ENCODE results near the gene TBC1D16. TPM values are rescaled to one million over a fixed set of nuclear protein-coding genes. Genes with fewer than 3 reads are reported as not detected.

TBC1D16 gene
- total RNA-seq, 1 donor from 2014 or later, result 197 TPM

DNA sequence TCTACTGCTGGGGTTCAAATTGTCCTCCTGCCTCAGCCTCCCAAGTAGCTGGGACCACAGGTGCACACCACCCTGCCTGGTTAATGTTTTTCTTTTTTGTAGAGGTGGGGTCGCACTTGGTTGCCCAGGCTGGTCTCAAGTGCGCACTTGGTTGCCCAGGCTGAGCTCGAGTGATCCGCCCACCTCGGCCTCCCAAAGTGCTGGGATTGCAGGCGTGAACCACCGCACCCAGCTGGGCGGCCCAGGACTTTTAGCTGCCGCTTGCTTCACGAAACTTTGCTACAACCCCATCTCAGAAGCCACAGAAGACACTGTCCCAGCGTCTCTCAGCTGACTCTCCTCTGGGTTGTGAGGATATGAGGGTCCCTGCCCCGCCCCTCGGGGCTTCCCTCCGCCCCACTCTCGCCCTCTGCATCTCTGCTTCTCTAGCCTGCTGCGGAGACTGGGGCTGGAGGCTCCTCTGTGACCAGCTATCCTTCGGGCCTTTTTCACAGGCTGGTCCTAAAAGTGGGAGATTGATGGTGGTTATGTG lies 147.6 kb downstream of the TBC1D16 start:
- peaks cover 7% of the 10 kb centered on the region for H3K4me1 Mint-ChIP-seq (ENCODE audit: low read depth, unreplicated experiment)
- H3K27ac Mint-ChIP-seq (ENCODE audit: unreplicated experiment), result no peak overlapping the region
- H3K9me3 Mint-ChIP-seq (ENCODE audit: unreplicated experiment), result peaks cover 5% of the 10 kb centered on the region
- no peaks in the 10 kb centered on the region for H3K36me3 Mint-ChIP-seq (ENCODE audit: unreplicated experiment)
- H3K27me3 Mint-ChIP-seq (ENCODE audit: unreplicated experiment), result peaks cover 12% of the 10 kb centered on the region
- no peak overlapping the region for H3K4me3 Mint-ChIP-seq (ENCODE audit: unreplicated experiment)
- TF ChIP-seq CTCF (IDR thresholded peaks at IDR 0.05; ENCODE audit: partially characterized antibody, unreplicated experiment), result no peak
- no peak for DNase-seq

DNA sequence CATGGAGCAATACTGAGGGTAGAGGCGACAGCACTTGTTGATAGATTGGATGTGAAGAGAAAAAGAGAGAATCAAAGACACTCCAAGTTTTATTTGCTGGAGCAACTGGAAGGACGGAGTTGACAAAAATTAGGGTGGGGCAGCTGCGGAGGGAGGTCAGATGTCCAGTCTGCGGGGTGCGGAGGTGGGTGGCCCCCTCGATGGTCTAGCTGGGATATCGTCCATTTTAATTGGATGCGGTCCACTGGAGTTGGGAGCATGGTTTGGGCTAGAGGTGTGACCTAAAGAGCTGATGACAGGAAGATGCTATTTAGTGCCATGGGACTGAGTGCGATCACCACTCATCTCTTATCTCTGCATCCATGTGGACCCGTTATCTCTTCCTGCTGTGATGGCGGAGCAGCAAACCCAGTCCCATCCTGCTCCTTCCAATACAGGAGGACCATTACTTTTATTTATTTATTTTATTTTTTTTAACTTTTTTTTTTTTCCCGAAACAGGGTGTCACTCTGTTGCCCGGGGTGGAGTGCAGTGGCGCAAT lies 148.2 kb downstream of the TBC1D16 start:
- Mint-ChIP-seq H3K36me3 (ENCODE audit: unreplicated experiment) (no peaks in the 10 kb centered on the region), H3K27me3 (ENCODE audit: unreplicated experiment) (peaks cover 12% of the 10 kb centered on the region), H3K4me3 (ENCODE audit: unreplicated experiment) (no peak overlapping the region), H3K4me1 (ENCODE audit: low read depth, unreplicated experiment) (peaks cover 2% of the 10 kb centered on the region), H3K9me3 (ENCODE audit: unreplicated experiment) (peaks cover 2% of the 10 kb centered on the region), H3K27ac (ENCODE audit: unreplicated experiment) (no peak overlapping the region)
- no peak for DNase-seq
- TF ChIP-seq CTCF (IDR thresholded peaks at IDR 0.05; ENCODE audit: partially characterized antibody, unreplicated experiment), result no peak

- no peak for DNase-seq
- H3K4me3 Mint-ChIP-seq (ENCODE audit: unreplicated experiment), result no peak overlapping the region
- H3K27me3 Mint-ChIP-seq (ENCODE audit: unreplicated experiment), result peaks cover 11% of the 10 kb centered on the region
- H3K4me1 Mint-ChIP-seq (ENCODE audit: low read depth, unreplicated experiment), result no peaks in the 10 kb centered on the region
- H3K9me3 Mint-ChIP-seq (ENCODE audit: unreplicated experiment), result no peaks in the 10 kb centered on the region
- no peak for TF ChIP-seq CTCF (IDR thresholded peaks at IDR 0.05; ENCODE audit: partially characterized antibody, unreplicated experiment)
- no peaks in the 10 kb centered on the region for H3K36me3 Mint-ChIP-seq (ENCODE audit: unreplicated experiment)
- H3K27ac Mint-ChIP-seq (ENCODE audit: unreplicated experiment), result no peak overlapping the region
These were observed 152.5 kb downstream of the TBC1D16 start for GRCh38 chr17:79883202-79883601.

Other genes starting within 250 kb of the TBC1D16 start
- gene CBX8, start 238.8 kb downstream of the TBC1D16 start, total RNA-seq (ENCODE audit: unreplicated experiment), result 13.8 TPM
- 19.3 TPM for gene CBX4, start 196.4 kb downstream of the TBC1D16 start, total RNA-seq (ENCODE audit: unreplicated experiment)
- 25.3 TPM for gene CCDC40, start 770 bp upstream of the TBC1D16 start, total RNA-seq (ENCODE audit: unreplicated experiment)
- gene GAA, start 65.7 kb upstream of the TBC1D16 start, total RNA-seq (ENCODE audit: unreplicated experiment), result 384 TPM
- gene EIF4A3, start 111.3 kb upstream of the TBC1D16 start, total RNA-seq (ENCODE audit: unreplicated experiment), result 110 TPM
- gene CARD14, start 134.2 kb upstream of the TBC1D16 start, total RNA-seq (ENCODE audit: unreplicated experiment), result 1.1 TPM
- gene SGSH, start 184.5 kb upstream of the TBC1D16 start, total RNA-seq (ENCODE audit: unreplicated experiment), result 17.3 TPM
- 15.9 TPM for gene SLC26A11, start 184.6 kb upstream of the TBC1D16 start, total RNA-seq (ENCODE audit: unreplicated experiment)
- gene RNF213, start 225.0 kb upstream of the TBC1D16 start, total RNA-seq (ENCODE audit: unreplicated experiment), result 34.7 TPM

Measured in glutamatergic neuron (in vitro differentiated cells).